GM19099 (cell line): ENCODE results near the gene FLVCR1.

Experiments
- POLR2A ChIP-seq: IDR thresholded peaks from 3 replicates; pipeline ENCODE4 v1.6.1; 2011; ENCODE audit warnings: low read depth; ENCODE audit not compliant: insufficient read length; ENCODE audit errors: extremely low read depth

FLVCR1 gene

DNA sequence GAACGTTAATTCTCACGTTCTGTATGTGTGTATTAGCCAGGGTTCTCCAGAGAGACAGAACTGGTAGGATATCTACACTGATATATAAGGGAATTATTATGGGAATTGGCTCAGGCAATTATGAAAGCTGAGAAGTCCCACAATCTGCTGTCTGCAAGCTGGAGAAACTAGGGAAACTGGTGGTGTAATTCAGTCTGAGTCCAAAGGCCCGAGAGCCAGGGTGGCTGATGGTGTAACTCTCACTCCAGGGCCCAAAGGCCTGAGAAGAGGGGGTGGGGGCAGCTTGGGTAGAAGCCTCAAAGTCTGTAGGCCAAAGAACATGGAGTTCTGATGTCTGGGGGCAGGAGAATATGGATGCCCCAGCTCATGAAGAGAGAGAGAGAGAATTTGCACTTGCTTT lies 79.0 kb downstream of the FLVCR1 start:
- TF ChIP-seq POLR2A = no peak

DNA sequence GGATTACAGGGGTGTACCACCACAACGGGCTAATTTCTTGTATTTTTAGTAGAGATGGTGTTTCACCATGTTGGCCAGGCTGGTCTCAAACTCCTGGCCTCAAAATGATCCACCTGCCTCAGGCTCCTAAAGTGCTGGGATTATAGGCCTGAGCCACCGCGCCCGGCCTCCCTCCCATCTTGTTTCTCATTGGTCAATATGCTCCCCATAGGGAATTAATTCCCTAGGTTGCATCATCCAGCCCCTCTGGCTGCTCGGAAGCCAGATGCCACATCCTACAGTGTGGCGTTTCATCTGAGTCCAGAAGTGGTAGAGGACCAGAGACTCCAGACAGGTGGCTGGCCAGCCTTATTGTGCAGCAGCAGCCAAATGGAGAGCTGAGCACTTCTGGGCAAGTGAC lies 80.8 kb downstream of the FLVCR1 start:
- no peak for TF ChIP-seq POLR2A

DNA sequence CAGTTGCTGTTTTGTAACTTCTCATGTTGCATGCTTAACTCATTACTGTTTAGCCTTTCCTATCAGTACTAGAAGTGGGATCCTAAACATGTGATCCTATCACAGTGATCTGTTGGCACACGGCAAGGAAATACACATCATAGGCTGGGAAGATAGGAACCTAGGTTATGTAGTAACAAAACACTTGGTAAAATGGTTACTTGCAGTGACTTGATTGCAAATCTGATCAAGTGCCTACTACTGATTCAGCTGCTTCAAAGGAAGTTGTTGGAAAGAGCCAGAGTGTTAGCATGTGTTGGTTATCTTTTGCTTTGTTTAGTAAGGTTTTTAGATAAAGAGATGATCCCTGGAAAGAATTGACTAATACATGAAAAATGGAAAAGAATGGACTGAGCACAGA lies 83.4 kb downstream of the FLVCR1 start:
- TF ChIP-seq POLR2A = no peak

DNA sequence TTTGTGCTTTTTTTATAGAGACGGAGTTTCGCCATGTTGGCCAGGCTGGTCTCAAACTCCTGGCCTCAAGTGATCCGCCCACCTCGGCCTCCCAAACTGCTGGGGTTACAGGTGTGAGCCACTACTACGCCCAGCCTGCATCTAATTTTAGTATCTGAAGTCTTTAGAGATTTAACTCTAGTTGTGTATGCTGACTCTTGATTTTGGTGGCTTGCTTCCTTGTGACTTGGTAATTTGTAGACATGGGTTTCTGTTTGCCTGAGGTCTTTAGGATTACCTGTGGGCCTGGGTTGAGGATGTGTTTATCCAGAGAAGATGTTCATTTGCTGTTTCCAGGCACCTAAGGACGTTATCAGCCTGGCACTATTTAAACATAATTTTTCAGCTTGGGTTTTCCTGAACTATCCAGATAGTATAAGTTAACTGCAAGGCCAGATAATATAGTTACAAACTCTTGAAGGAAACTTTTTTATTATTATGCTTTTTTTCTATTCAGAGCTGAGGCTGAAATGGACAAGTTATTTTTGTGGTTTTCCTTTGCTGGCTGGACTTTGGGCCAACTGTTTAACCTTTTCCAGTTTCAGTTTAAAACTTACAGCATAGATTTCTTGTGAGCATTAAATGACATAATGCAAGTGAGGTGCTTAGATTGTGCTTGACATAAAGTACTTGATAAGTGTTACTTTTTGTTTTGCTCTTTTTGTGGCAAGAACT lies 84.8 kb downstream of the FLVCR1 start:
- TF ChIP-seq POLR2A = no peak

DNA sequence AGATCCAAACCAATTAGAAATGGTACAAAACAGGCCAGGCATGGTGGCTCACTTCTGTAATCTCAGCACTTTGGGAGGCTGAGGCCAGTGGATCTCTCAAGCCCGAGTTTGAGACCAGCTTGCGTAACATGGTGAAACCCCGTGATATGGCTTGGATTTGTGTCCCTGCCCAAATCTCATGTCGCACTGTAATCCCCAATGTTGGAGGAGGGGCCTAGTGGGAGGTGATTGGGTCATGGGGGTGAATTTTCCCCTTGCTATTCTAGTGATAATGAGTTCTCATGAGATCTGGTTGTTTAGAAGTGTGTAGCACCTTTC lies 85.3 kb downstream of the FLVCR1 start:
- TF ChIP-seq POLR2A = no peak

DNA sequence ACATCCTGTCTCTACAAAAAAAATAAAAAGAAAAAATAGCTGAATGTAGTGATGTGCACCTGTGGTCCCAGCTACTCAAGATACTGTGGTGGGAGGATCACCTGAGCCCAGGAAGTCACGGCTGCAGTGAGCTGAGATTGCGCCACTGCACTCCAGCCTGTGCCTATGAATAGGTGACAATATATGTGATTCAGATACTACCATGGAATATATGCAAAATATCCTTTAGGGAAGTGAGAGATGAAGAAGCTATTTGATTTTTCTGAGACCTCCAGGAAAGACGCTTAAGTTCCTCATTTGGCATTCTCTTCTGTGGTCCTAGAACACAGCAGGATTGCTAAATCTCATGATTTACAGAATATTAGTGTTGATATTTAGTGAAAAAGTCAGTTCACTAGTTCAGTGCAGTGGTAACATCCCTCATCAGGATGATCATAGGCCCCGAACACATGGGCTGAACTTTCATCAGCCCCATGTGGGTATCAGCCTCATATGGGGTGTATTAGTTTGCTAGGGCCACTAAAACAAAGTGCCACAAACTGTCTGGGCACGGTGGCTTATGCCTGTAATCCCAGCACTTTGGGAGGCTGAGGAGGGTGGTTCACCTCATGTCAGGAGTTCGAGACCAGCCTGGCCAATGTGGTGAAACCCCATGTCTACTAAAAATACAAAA lies 86.3 kb downstream of the FLVCR1 start:
- TF ChIP-seq POLR2A = no peak

DNA sequence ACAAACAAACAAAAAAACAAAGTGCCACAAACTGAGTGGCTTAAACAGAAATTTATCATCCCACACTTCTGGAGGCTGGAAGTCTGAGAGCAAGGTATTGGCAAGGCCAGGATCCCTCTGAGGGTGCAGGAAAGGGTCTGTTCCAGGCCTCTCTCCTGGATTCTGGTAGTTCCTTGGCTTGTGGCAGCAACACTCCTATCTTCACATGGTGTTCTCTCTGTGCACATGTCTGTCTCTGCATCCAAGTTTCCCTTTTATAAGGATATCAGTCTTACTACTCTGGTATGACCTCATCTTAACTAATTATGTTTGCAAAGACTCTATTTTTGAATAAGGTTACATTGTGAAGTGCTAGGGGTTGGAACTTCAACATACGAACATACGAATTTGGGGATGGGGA lies 87.0 kb downstream of the FLVCR1 start:
- no peak for TF ChIP-seq POLR2A

DNA sequence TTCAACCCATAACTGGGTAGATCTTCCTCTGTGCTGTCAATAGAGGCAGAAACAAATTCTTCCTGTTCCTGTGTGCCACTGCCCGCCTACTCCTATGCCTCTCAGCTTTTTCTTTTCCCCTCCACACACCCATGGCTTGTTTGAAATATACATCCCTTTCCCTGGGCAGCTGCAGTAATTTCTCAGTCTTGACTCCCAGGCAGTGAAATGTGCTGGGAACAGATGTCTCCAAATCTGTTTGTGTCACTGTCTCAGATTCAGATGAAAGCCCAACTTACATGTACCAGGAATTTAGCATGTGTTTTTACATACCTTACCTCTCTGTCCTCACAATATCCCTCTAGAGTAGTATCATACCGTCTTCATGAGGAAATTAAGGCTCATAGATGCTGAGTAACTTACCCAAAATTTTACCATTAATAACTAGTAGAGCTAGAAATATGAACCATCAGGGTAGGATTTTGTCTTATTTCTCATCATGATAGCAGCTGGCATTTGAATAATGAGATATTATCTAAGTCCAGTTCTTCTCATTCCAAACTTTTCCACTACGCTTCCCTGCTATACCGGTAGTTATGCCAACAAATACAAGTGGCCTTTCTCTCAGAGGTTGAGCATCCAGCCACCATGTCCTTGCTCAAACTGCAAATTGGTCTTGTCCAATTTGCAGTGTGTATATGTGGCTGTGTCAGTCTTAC lies 87.5 kb downstream of the FLVCR1 start:
- no peak for TF ChIP-seq POLR2A

DNA sequence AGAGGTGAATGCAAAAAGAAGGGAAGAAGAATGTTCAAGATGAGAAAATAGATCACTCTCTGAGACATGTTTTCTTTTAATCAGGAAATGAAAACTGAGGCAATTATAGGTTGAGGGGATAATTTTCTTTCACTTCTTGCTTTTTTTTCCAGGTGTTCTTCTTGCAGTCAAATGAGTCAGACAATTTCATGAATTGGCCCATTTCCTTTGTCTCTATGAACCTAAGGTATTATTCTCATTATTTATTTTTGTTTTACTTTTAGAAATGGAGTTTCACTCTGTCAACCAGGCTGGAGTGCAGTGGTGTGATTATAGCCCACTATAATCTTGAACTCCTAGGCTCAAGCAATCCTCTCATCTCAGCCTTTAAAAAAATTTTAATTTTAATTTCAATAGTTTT lies 88.8 kb downstream of the FLVCR1 start:
- TF ChIP-seq POLR2A = no peak
